ENCODE data around the gene CSGALNACT2. TPM values are rescaled to one million over a fixed set of nuclear protein-coding genes. Genes with fewer than 3 reads are reported as not detected.

CSGALNACT2 gene
- total and polyA plus RNA-seq, 3 experiments from 2014 or later: 21.0 to 23.7 (median 21.7) TPM

DNA sequence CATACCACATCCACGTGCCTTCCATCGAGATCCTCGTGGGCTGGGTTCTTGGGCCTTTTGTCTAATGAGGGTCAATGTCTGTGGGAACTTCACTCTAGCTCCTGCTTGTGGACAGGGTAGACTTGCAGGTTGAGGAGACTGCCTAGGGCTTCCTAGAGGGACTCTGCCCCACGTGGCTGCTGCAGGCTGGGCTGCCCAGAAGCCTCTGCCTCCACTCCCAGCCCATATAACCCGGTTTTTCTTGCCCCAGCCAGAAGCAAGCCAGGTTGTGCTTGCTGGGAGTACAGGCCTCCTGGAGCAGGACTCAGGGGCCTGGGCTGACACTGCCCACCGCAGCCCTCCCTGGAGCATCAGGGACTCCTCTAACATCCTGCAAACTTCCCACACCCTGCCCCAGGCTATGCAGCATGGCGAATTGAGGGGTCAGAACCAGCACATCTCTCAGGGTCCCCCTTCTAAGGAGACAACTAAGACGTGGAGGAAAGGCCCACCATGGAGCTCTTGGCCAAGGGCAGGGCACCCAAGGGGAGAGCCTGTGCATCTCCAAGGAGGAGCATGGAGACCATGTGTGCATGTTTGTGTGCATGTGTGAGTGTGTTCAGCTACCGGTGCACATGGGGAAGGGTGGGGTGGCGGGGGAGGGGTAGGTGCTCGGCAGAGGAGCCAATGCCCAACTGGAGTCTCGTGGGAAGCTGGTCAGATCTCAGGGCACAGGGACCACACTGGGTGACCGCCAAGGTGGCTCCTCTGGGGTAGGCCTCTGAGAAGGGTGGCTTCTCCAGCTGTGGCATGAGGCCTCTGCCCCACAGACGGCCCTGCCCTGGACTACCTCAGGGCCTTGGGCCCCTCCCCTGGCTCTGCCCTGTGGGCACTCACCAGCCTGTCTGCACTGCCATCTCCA, 66.0 kb downstream of the CSGALNACT2 start:
- Histone ChIP-seq H3K36me3 (ENCODE audit: insufficient read depth, low read length) (no peaks in the 10 kb centered on the region), H3K9me3 (ENCODE audit: low read length) (no peaks in the 10 kb centered on the region), H3K27ac (ENCODE audit: low read depth, low read length) (no peak overlapping the region), H3K4me1 (ENCODE audit: insufficient read depth, low read length) (peaks cover 14% of the 10 kb centered on the region), H3K4me3 (ENCODE audit: low read length) (no peak overlapping the region), H3K27me3 (ENCODE audit: insufficient read depth, low read length, poor library complexity, severe bottlenecking) (no peaks in the 10 kb centered on the region)
- no peaks in the 10 kb centered on the region for H3K27me3 Mint-ChIP-seq
- peak overlapping the region in 1 of 7 donors; percentile 32 for H3K4me3 Mint-ChIP-seq
- ChIA-PET POLR2A (no interaction called here), CTCF (interaction anchor here (0.6 to 4.8 kb wide), 35 partner anchors 8 to 183 kb away, joined by 3 to 37 read pairs (median 6); partner anchors contain the start of genes CSGALNACT2 and RASGEF1A)
- peaks cover 6 to 21% (median 6%) of the 10 kb centered on the region in 3 donors for H3K4me1 Mint-ChIP-seq
- peaks cover 0 to 10% (median 0%) of the 10 kb centered on the region in 3 donors for H3K36me3 Mint-ChIP-seq
- H3K27ac Mint-ChIP-seq: peak overlapping the region in 2 of 8 donors; percentile 43 to 75
- peak in 1 of 5 donors; percentile 34 for DNase-seq
- no peaks in the 10 kb centered on the region for H3K9me3 Mint-ChIP-seq

- POLR2A ChIA-PET: no interaction called here
- no peak overlapping the region for H3K27ac ChIP-seq (ENCODE audit: low read depth, low read length)
Measured at GRCh38 chr10:43204943-43205671, 66.9 kb downstream of the CSGALNACT2 start.

DNA sequence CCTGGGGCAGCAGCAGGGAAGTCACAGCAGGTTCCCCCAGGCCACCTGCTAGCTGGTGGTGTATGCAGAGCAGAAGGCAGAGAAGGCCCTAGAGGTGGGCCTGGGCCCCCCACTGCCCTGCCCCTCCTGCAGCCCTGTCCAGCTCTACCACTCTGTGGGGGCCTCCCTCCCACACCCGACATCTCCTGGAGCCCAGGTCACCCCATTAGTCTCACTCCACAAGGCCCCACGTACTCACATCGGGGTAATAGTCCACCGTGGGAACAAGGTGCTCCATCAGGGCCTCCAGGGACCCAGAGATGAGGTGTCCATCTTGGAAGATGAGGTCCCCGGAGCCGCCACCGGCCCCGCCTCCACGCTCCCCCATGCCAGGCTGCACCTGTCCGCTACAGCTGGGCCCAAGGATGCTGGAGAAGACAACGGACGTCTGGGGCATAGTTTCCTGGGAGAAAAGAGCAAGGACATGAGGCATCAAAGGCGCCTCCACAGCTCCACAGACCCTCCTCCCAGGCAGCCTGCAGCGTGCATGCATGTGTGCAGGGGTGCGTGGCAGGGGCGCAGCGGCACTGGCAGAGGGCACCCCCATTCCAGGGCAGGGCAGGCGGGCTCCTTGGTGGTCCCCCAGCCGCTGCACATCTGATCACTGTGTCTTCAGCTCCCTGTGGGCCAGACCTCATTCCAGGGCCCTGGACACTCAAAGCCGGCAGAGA, 67.6 kb downstream of the CSGALNACT2 start:
- Histone ChIP-seq H3K4me3 (ENCODE audit: low read length) (no peak overlapping the region), H3K9me3 (ENCODE audit: low read length) (no peaks in the 10 kb centered on the region), H3K27ac (ENCODE audit: low read depth, low read length) (no peak overlapping the region), H3K36me3 (ENCODE audit: insufficient read depth, low read length) (no peaks in the 10 kb centered on the region), H3K4me1 (ENCODE audit: insufficient read depth, low read length) (peaks cover 14% of the 10 kb centered on the region), H3K27me3 (ENCODE audit: insufficient read depth, low read length, poor library complexity, severe bottlenecking) (no peaks in the 10 kb centered on the region)
- no peaks in the 10 kb centered on the region for H3K36me3 Mint-ChIP-seq
- POLR2A ChIA-PET: no interaction called here
- peak in 1 of 5 donors; percentile 42 for DNase-seq
- no peaks in the 10 kb centered on the region for H3K9me3 Mint-ChIP-seq
- H3K27me3 Mint-ChIP-seq: no peaks in the 10 kb centered on the region
- H3K4me1 Mint-ChIP-seq: peaks cover 6 to 22% (median 6%) of the 10 kb centered on the region in 3 donors
- H3K27ac Mint-ChIP-seq: peak overlapping the region in 3 of 8 donors; percentile 29 to 90 (median 54)
- H3K4me3 Mint-ChIP-seq: no peak overlapping the region
- CTCF ChIA-PET: interaction anchor here (0.6 to 4.8 kb wide), 24 partner anchors 9 to 143 kb away, joined by 3 to 37 read pairs (median 6); no protein-coding TSS in a partner anchor

More at GRCh38 chr10:43204943-43205671, 66.9 kb downstream of the CSGALNACT2 start:
- peak overlapping the region in 4 of 8 donors; percentile 29 to 75 (median 60) for H3K27ac Mint-ChIP-seq
- CTCF ChIA-PET: interaction anchor here (0.6 to 4.8 kb wide), 35 partner anchors 8 to 182 kb away, joined by 3 to 37 read pairs (median 6); partner anchors contain the start of genes CSGALNACT2 and RASGEF1A
- H3K36me3 Mint-ChIP-seq: peaks cover 0 to 2% (median 0%) of the 10 kb centered on the region in 3 donors
- H3K9me3 Mint-ChIP-seq: no peaks in the 10 kb centered on the region
- DNase-seq: peak in 4 of 5 donors; percentile 32 to 67 (median 40)
- no peaks in the 10 kb centered on the region for H3K9me3 ChIP-seq (ENCODE audit: low read length)
- H3K4me3 ChIP-seq (ENCODE audit: low read length): no peak overlapping the region
- no peaks in the 10 kb centered on the region for H3K27me3 ChIP-seq (ENCODE audit: insufficient read depth, low read length, poor library complexity, severe bottlenecking)
- H3K4me3 Mint-ChIP-seq: no peak overlapping the region
- H3K4me1 ChIP-seq (ENCODE audit: insufficient read depth, low read length): peaks cover 14% of the 10 kb centered on the region
- H3K27me3 Mint-ChIP-seq: no peaks in the 10 kb centered on the region
- H3K4me1 Mint-ChIP-seq: peaks cover 6 to 21% (median 6%) of the 10 kb centered on the region in 3 donors
- H3K36me3 ChIP-seq (ENCODE audit: insufficient read depth, low read length): no peaks in the 10 kb centered on the region

- no peaks in the 10 kb centered on the region for H3K27me3 Mint-ChIP-seq
- DNase-seq: peak in 1 of 5 donors; percentile 32
- Histone ChIP-seq H3K36me3 (ENCODE audit: insufficient read depth, low read length) (no peaks in the 10 kb centered on the region), H3K4me1 (ENCODE audit: insufficient read depth, low read length) (peaks cover 14% of the 10 kb centered on the region), H3K27ac (ENCODE audit: low read depth, low read length) (no peak overlapping the region), H3K27me3 (ENCODE audit: insufficient read depth, low read length, poor library complexity, severe bottlenecking) (no peaks in the 10 kb centered on the region), H3K9me3 (ENCODE audit: low read length) (no peaks in the 10 kb centered on the region), H3K4me3 (ENCODE audit: low read length) (no peak overlapping the region)
- H3K4me3 Mint-ChIP-seq: no peak overlapping the region
- ChIA-PET CTCF (interaction anchor here (1.7 to 3.6 kb wide), 3 partner anchors 11 to 139 kb away, joined by 6 to 11 read pairs (median 7); no protein-coding TSS in a partner anchor), POLR2A (no interaction called here)
- H3K27ac Mint-ChIP-seq: peak overlapping the region in 2 of 8 donors; percentile 46 to 81
- H3K9me3 Mint-ChIP-seq: no peaks in the 10 kb centered on the region
- H3K4me1 Mint-ChIP-seq: peaks cover 6 to 25% (median 7%) of the 10 kb centered on the region in 3 donors
- no peaks in the 10 kb centered on the region for H3K36me3 Mint-ChIP-seq
Measured at GRCh38 chr10:43206391-43207235, 68.4 kb downstream of the CSGALNACT2 start.

GRCh38 chr10:43208147-43209073, 70.2 kb downstream of the CSGALNACT2 start:
- ChIA-PET POLR2A (no interaction called here), CTCF (interaction anchor here (0.6 to 0.7 kb wide), 2 partner anchors 47 to 110 kb away, joined by 3 to 4 read pairs; no protein-coding TSS in a partner anchor)
- Mint-ChIP-seq H3K4me1 (peaks cover 0 to 26% (median 7%) of the 10 kb centered on the region in 3 donors), H3K4me3 (no peak overlapping the region), H3K27me3 (no peaks in the 10 kb centered on the region), H3K36me3 (no peaks in the 10 kb centered on the region), H3K9me3 (no peaks in the 10 kb centered on the region), H3K27ac (no peak overlapping the region)
- H3K27ac ChIP-seq (ENCODE audit: low read depth, low read length): no peak overlapping the region
- no peaks in the 10 kb centered on the region for H3K9me3 ChIP-seq (ENCODE audit: low read length)
- H3K36me3 ChIP-seq (ENCODE audit: insufficient read depth, low read length): no peaks in the 10 kb centered on the region
- H3K4me1 ChIP-seq (ENCODE audit: insufficient read depth, low read length): peaks cover 7% of the 10 kb centered on the region
- no peak overlapping the region for H3K4me3 ChIP-seq (ENCODE audit: low read length)
- DNase-seq: peak in 1 of 5 donors; percentile 47
- no peaks in the 10 kb centered on the region for H3K27me3 ChIP-seq (ENCODE audit: insufficient read depth, low read length, poor library complexity, severe bottlenecking)

DNA sequence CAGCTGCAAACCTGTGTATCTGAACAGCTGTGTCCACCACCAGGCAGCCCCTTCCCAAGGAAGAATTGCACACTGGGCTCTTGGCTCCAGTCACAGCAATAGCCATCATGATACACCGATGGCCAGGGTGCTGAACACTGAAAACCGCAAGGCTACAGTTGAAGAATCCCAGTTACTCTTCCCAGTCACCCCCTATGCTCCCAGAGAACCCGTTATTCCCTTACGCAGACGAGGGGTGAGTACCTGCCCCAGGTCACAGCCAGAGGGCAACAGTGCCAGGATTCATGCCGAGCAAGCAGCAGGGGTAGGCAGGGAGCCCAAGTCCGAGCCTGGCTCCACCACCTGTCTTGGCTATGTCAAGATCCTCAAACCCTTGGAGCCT, 70.8 kb downstream of the CSGALNACT2 start:
- peaks cover 0 to 24% (median 7%) of the 10 kb centered on the region in 3 donors for H3K4me1 Mint-ChIP-seq
- H3K36me3 ChIP-seq (ENCODE audit: insufficient read depth, low read length): no peaks in the 10 kb centered on the region
- DNase-seq: peak in 1 of 5 donors; percentile 31
- no peaks in the 10 kb centered on the region for H3K36me3 Mint-ChIP-seq
- peak overlapping the region in 1 of 8 donors; percentile 29 for H3K27ac Mint-ChIP-seq
- ChIA-PET POLR2A (no interaction called here), CTCF (interaction anchor here (0.6 to 0.7 kb wide), 2 partner anchors 47 to 110 kb away, joined by 3 to 4 read pairs; no protein-coding TSS in a partner anchor)
- H3K4me1 ChIP-seq (ENCODE audit: insufficient read depth, low read length): peaks cover 7% of the 10 kb centered on the region
- no peak overlapping the region for H3K4me3 ChIP-seq (ENCODE audit: low read length)
- H3K27me3 ChIP-seq (ENCODE audit: insufficient read depth, low read length, poor library complexity, severe bottlenecking): no peaks in the 10 kb centered on the region
- no peaks in the 10 kb centered on the region for H3K27me3 Mint-ChIP-seq
- no peaks in the 10 kb centered on the region for H3K9me3 ChIP-seq (ENCODE audit: low read length)
- H3K4me3 Mint-ChIP-seq: no peak overlapping the region
- no peaks in the 10 kb centered on the region for H3K9me3 Mint-ChIP-seq
- no peak overlapping the region for H3K27ac ChIP-seq (ENCODE audit: low read depth, low read length)

Data from CD8-positive, alpha-beta memory T cell (primary cell).